GM12878 (cell line): ENCODE data around the gene METAP1. TPM values are rescaled to one million over a fixed set of nuclear protein-coding genes. Genes with fewer than 3 reads are reported as not detected.

Source experiments
- ATAC-seq: fragments of 200-7000 bp; cut with Tn5 transposase; 3 replicates; pipeline ENCODE4 v1.9.1; 2020; ENCODE audit warnings: mild to moderate bottlenecking, moderate library complexity
- BruUV-seq: library from RNA; stranded (reverse); fragments of 400-500 nt; replicated peaks from 2 replicates; lab custom pipeline; 2021; lab: Mats Ljungman, UMichigan
- CTCF ChIA-PET: fragments of 300-600 bp; sonication (Branson Sonifier 250); formaldehyde crosslinking; extraction: SDS; loops from one replicate; lab custom pipeline; 2021; ENCODE audit warnings: inconsistent platforms; lab: Yijun Ruan, JAX
- POLR2A ChIA-PET: fragments of 350-600 bp; formaldehyde crosslinking; extraction: SDS; loops from one replicate; lab custom pipeline; 2021; ENCODE audit warnings: inconsistent platforms; lab: Charles Lee
- RAD21 ChIA-PET: fragments of 300-600 bp; sonication (Branson Sonifier 250); formaldehyde crosslinking; loops from one replicate; lab custom pipeline; 2023; ENCODE audit warnings: antibody characterized with exemption; ENCODE audit not compliant: unreplicated experiment; lab: Charles Lee
- SMC1A ChIA-PET: fragments of 300-600 bp; sonication (Branson Sonifier 250); formaldehyde crosslinking; loops from one replicate; lab custom pipeline; 2023; ENCODE audit not compliant: unreplicated experiment, uncharacterized antibody; lab: Charles Lee
- DNase-seq: peaks from one replicate; pipeline ENCODE4 v3.0.0-alpha.2; 2011; ENCODE audit warnings: low read depth, low spot score
- FAIRE-seq: peaks from 3 replicates; lab custom pipeline; 2011; peaks lifted over from hg19 to GRCh38; lab: Jason Lieb, UNC
- H2AFZ ChIP-seq: 2 replicates; pipeline ENCODE4 v1.6.0; 2011; ENCODE audit warnings: low read depth, low read length, control low read depth; ENCODE audit not compliant: control insufficient read depth
- H3K27ac ChIP-seq: 2 replicates; pipeline ENCODE4 v1.5.1; 2011; ENCODE audit warnings: control low read depth; ENCODE audit not compliant: control insufficient read depth, insufficient read depth
- H3K27me3 ChIP-seq, 2 experiments: replicated peaks in 1 of 2; 2 replicates each; pipeline versions ENCODE4 v1.6.0 to v1.6.1; 2011; ENCODE audit warnings: low read length in 1 of 2; ENCODE audit not compliant: control insufficient read depth in 2 of 2, insufficient read depth in 2 of 2
- H3K36me3 ChIP-seq, 2 experiments: 2 replicates each; pipeline ENCODE4 v1.5.1; 2011; ENCODE audit warnings: low read length in 1 of 2; ENCODE audit not compliant: control insufficient read depth in 2 of 2, insufficient read depth in 2 of 2
- H3K4me1 ChIP-seq: 2 replicates; pipeline ENCODE4 v1.6.1; 2011; ENCODE audit warnings: mild to moderate bottlenecking, low read length, moderate library complexity, mixed read lengths; ENCODE audit not compliant: control insufficient read depth, insufficient read depth
- H3K4me2 ChIP-seq: 2 replicates; pipeline ENCODE4 v1.6.0; 2011; ENCODE audit warnings: control low read depth; ENCODE audit not compliant: control insufficient read depth, insufficient read depth
- H3K4me3 ChIP-seq: fragments of 200-600 bp; sonication (generic); 2 replicates; pipeline ENCODE4 v1.5.1; 2016
- H3K79me2 ChIP-seq: 2 replicates; pipeline ENCODE4 v1.6.0; 2011; ENCODE audit warnings: low read length; ENCODE audit not compliant: control insufficient read depth, insufficient read depth
- H3K9ac ChIP-seq: 2 replicates; pipeline ENCODE4 v1.8.0; 2011; ENCODE audit warnings: low read length, control low read depth, mixed read lengths; ENCODE audit not compliant: control insufficient read depth, insufficient read depth
- H3K9me3 ChIP-seq: replicated peaks from 3 replicates; pipeline ENCODE4 v1.5.1; 2011; ENCODE audit warnings: mild to moderate bottlenecking, low read length; ENCODE audit not compliant: control insufficient read depth, insufficient read depth
- H4K20me1 ChIP-seq: 2 replicates; pipeline ENCODE4 v1.6.0; 2011; ENCODE audit not compliant: control insufficient read depth, insufficient read depth
- ATF7 ChIP-seq: fragments of 450-650 bp; IDR thresholded peaks from 2 replicates; pipeline ENCODE4 v1.6.1; 2016; ENCODE audit warnings: low read depth, mild to moderate bottlenecking
- WGBS: methylation state at CpG from one replicate; pipeline ENCODE4 v1.1.6; 2016; ENCODE audit warnings: low lambda C conversion rate; ENCODE audit not compliant: insufficient replicate concordance, insufficient coverage; ENCODE audit errors: missing lambda C conversion rate; 5-methylcytosine and 5-hydroxymethylcytosine counted together
- in situ Hi-C: fragments of 300-500 bp; cut with MboI; formaldehyde crosslinking; loops from 9 replicates; pipeline ENCODE4 v1.14.3; 2018; ENCODE audit warnings: mixed read lengths
- intact Hi-C: fragments of 100-400 bp; cut with micrococcal nuclease; formaldehyde crosslinking; loops from one replicate; pipeline ENCODE4 v1.14.2; 2022; ENCODE audit not compliant: unreplicated experiment
- polyA plus RNA-seq, 11 experiments: library from polyadenylated mRNA; depleted of rRNA in 4 of 11; unstranded in 6 of 11; stranded (reverse) in 5 of 11; fragments of >200 nt; fragmentation: Nextera tagmentation in 4 of 11; fragmentation: Illumina TruSeq in 1 of 11; extraction: Ambion mirVana in 4 of 11; extraction: Trizol in 1 of 11; gene quantifications; 1 replicate in 1 of 11; 2 replicates in 10 of 11; pipeline versions ENCODE4 v1.2.1 to v1.2.3, GENCODE V29; 2011 to 2016; ENCODE audit warnings: inconsistent platforms in 2 of 11, missing spikeins in 2 of 11, low read depth in 1 of 11
- total RNA-seq, 4 experiments: library from RNA; depleted of rRNA in 3 of 4; stranded (reverse); fragments of >200 nt in 3 of 4; fragmentation: Illumina TruSeq in 1 of 4; extraction: Trizol in 1 of 4; gene quantifications; 2 replicates each; pipeline versions ENCODE4 v1.2.1 to v1.2.3, GENCODE V29; 2013 to 2021
- TF ChIP-seq, protein P1 (sequence below): fragments of 450-650 bp; conservative IDR thresholded peaks from 2 replicates; pipeline ENCODE4 v1.6.1; 2017; ENCODE audit warnings: mild to moderate bottlenecking, moderate library complexity

The METAP1 gene
- total and polyA plus RNA-seq, 10 of the 15 experiments (the other 5 are each of a cell fraction or from before 2014, with no cell fraction given): 22.7 to 71.4 (median 45.1) TPM

DNA sequence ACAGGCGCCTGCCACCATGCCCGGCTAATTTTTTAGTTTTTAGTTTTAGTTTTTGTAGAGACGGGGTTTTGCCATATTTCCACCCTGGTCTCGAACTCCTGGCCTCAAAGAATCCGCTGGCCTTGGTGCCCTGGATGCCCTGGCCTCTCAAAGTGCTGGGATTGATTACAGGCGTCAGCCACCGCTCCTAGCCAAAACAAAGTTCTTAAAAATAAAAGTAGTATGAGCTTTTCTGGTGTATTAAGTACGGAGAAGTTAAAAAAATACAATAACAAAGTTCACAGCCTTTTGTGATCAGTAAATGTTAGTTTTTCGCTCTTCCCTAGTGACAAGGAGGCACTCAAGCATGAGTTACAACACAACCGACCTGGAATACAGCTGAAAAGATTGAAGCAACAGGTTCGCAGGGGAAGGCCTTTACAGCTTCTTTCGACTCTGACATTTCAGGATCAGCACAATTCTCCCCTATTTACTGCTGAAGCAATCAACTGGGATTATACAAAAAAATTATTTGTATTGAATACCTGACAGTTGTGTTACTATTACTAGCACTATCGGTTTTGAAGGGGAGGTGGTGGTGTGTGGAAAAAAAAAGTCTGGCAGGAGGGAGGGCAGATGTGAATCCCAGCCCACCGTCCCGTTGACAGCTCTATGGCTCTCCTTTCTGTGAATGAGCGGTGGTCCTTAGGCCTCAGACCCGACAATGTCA lies 893 bp upstream of the METAP1 start:
- Histone ChIP-seq H3K79me2 (peaks cover 37% of the 10 kb centered on the region), H3K9me3 (no peaks in the 10 kb centered on the region; the same call in 2 of the 3 replicates), H2AFZ (peak overlapping the region; percentile 69), H3K4me1 (no peaks in the 10 kb centered on the region), H3K27ac (no peak overlapping the region), H3K4me3 (peak overlapping the region; percentile 53), H4K20me1 (no peaks in the 10 kb centered on the region; the same call in 1 of the 2 replicates), H3K4me2 (peak overlapping the region; percentile 25), H3K36me3 (no peaks in the 10 kb centered on the region), H3K9ac (peak overlapping the region; percentile 48; the same call in 1 of the 2 replicates), H3K27me3 (no peaks in the 10 kb centered on the region)
- RAD21 ChIA-PET: interaction anchor here (0.5 to 4.2 kb wide), 37 partner anchors 10 to 851 kb away, joined by 3 to 103 read pairs (median 5); partner anchors contain the start of genes ADH5, EIF4E, RAP1GDS1 and STPG2
- CTCF ChIA-PET: interaction anchor here (0.6 to 17.9 kb wide), 48 partner anchors 8 to 845 kb away, joined by 3 to 287 read pairs (median 5); partner anchors contain the start of genes ADH5 and EIF4E
- FAIRE-seq (peak; percentile 31), DNase-seq (no peak), ATAC-seq (no peak)
- POLR2A ChIA-PET: interaction anchor here (0.5 to 1.8 kb wide), 10 partner anchors 13 to 94 kb away, joined by 3 to 8 read pairs (median 4); partner anchors contain the start of genes ADH5 and EIF4E
- no TSS peak for BruUV-seq
- intact Hi-C loops (loop anchor here (1.0 to 10.0 kb wide), 6 partner anchors 62 to 830 kb away; partner anchors contain the start of gene EIF4E), in situ Hi-C loops (loop anchor here (5.0 to 10.0 kb wide), 2 partner anchors 58 to 410 kb away; no protein-coding TSS in a partner anchor)
- 57% methylated on average over 17 of the region's 17 CpGs for WGBS
- SMC1A ChIA-PET: interaction anchor here (0.6 to 12.4 kb wide), 27 partner anchors 10 to 843 kb away, joined by 3 to 166 read pairs (median 4); partner anchors contain the start of genes ADH5 and EIF4E
- 0 out of 2 replicates have a peak, but pooled peaks have one; percentile 12 for TF ChIP-seq ATF7
- TF ChIP-seq, protein P1, sequence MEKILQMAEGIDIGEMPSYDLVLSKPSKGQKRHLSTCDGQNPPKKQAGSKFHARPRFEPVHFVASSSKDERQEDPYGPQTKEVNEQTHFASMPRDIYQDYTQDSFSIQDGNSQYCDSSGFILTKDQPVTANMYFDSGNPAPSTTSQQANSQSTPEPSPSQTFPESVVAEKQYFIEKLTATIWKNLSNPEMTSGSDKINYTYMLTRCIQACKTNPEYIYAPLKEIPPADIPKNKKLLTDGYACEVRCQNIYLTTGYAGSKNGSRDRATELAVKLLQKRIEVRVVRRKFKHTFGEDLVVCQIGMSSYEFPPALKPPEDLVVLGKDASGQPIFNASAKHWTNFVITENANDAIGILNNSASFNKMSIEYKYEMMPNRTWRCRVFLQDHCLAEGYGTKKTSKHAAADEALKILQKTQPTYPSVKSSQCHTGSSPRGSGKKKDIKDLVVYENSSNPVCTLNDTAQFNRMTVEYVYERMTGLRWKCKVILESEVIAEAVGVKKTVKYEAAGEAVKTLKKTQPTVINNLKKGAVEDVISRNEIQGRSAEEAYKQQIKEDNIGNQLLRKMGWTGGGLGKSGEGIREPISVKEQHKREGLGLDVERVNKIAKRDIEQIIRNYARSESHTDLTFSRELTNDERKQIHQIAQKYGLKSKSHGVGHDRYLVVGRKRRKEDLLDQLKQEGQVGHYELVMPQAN: no peak
